NAMALWA (cell line): ENCODE measurements around the gene SLC66A1.

Experiments
- DNase-seq: peaks from one replicate; pipeline ENCODE4 v3.0.0-alpha.2; 2015; ENCODE audit warnings: low spot score

The SLC66A1 gene

DNA sequence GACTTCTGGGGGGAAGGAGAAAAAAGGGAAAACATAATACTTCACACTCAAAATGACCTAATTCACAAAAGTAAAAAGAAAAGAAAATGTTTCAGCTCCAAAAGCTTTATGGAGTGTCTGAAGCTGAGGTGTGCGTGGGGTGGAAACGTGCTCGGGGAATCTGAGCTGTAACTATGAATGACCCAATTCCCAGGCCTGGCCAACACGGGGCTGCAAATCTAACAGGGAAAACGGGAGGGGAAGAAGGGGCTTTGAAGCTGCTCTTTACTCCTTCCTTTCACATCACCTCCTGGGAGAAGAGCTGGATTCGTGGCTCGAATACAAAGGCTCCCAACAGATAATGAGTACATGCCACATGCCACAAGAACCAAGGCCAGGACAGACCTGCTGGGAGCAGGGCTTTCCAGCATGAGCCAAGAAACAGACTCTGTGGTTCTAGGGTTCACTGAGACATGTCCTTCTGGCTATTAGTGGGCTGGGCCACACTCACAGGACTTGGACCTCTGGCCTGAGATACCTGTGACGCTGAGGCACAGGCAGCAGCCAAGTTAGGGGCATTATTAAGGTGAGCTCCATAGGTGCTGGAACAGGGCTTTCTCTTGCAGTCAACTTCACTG, 51.5 kb downstream of the SLC66A1 start:
- DNase-seq, result no peak

DNA sequence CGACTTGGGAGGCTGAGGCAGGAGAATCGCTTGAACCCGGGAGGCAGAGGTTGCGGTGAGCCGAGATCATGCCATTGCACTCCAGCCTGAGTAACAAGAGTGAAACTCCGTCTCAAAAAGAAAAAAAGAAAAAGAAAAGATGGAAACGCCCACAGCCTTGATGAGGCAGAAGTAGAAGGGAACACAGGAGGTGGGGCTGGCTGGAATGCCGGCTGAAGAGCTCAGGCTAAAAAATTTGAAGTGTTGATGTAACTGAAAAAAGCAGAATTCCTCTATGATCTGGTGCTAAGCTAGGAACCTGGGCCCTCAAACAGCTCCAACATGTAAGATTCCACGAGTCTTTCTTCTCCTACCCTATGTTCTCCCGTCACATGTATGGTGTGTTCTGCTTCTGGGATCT, 53.6 kb downstream of the SLC66A1 start:
- no peak for DNase-seq

DNA sequence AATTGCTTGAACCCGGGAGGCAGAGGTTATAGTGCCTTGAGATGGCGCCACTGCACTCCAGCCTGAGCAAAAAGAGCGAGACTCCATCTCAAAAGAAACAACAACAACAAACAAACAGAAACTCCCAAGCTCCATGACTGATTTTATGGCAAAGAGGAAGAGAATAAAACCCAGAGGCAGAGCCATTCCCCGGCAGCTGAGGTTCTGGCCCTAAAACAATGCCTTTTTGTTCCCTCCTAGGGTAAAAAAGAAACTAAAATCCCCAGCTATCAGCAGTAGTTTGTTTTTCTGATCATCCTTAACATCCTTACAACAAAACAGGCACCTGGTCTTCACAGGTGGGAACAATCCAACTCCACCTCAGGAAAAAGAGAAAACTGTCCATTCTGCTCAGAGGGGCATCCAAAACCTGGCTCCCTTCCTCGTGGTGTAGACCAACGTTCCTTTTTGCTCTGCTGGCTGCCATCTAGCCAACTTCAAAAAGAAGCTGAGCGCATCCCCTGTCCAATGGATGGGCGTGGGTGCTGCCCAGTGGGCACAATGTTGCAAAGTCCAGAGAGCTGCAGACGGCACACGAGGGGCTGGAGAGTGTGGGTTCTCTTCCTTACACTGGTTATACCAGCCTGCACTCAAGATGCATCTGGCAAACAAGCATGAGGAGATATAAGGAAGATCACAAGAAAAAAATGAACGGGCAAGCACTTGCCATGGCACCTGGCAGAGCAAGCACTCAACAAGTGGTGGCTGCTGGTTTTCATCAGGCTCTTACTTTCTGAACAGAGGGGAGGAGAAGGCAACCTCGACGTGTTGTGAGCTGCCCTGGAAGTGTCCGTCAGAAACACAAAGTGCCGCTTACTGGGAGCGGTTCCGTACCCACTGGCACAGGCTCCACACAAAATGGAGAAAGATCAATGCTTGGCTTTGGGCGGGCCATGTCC, 54.7 kb downstream of the SLC66A1 start:
- no peak for DNase-seq

DNA sequence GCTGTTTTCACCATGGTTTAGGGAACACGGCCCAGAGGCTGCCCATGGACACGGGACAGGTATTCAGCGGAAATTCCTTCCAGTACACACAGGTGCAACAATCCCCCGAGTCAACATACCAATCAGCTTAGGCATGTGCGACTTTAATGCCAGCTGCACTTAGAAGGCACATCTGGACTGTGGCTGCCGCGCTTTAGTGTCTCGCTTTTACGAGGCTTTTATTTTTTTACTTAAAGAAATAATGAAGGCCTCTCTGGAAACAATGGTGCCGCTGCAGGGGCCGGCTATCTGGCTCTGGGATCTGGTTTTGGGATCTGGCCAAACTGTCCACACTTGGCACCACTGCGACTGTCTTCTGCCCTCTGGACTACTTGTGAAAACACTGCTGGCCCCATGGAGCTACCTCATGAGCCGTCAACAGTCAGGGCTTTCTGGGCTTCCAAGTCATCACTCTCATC, 55.5 kb downstream of the SLC66A1 start:
- no peak for DNase-seq

DNA sequence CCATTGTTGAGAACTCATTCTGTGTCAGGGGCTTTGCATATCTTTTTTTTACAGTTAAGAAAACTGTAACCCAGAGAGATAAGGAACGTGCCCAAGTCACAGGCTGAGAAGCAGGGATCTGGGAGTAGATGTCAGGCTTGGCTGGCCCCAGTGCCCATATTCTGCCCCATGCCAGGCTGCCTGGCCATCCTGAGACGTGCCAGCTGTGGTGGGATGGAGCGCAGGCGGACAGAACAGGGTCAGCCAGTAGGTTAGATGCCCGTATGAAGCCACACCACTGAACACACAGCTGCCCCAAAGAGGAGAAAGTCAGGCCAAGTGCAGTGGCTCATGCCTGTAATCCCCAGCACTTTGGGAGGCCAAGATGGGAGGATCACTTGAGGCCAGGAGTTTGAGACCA, 55.9 kb downstream of the SLC66A1 start:
- no peak for DNase-seq

DNA sequence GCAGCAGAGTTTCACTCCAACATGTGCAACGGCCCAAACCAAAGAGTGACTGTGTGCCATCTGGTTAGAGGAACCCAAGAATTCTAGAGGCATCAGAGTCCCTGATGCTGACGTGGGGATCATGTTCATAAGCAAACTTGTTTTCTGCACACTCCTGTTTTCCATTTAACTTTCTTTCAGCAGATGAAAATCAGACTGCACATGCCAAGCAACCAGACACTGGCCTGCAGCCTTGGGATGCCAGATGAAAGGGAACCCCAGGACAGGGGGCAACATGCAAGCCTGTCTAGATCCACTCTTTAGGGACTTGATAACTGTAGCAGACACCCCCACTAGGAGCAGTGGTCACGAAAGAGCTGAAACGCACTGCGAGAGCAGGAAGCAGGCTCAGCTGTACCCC, 56.8 kb downstream of the SLC66A1 start:
- no peak for DNase-seq

DNA sequence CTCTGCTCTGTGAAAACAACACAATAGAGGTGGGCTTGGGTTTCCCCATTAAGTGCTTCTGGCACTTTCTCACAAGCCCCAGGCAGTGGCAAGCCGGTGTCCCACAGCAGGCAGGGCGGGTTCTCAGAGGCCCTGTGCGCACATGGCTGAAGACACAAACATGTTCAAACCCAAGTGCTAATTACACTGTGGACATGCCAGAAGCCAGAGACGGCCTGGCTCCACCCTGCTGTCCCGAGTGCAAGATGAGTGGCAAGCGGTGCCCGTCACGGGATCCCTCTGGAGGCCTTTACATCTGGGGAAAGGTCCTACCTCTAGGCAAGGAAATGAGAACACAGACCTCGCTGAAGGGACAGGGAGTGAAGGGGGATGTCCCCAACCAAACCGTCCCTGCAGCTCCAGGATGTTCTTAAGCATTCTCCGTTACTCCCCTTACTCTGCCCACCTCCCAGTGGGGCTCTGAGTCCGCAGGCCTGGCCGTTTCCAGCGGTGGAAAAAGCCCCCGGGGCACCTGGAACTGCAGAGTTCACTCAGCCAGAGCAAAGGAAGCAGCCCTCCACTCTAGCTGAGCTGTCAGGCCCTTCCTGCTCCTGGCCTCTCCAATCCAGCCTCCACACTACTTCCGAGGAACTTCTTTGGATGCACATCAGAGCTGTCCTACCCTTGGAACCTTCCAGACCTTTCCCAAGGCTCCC, 57.4 kb downstream of the SLC66A1 start:
- no peak for DNase-seq

DNA sequence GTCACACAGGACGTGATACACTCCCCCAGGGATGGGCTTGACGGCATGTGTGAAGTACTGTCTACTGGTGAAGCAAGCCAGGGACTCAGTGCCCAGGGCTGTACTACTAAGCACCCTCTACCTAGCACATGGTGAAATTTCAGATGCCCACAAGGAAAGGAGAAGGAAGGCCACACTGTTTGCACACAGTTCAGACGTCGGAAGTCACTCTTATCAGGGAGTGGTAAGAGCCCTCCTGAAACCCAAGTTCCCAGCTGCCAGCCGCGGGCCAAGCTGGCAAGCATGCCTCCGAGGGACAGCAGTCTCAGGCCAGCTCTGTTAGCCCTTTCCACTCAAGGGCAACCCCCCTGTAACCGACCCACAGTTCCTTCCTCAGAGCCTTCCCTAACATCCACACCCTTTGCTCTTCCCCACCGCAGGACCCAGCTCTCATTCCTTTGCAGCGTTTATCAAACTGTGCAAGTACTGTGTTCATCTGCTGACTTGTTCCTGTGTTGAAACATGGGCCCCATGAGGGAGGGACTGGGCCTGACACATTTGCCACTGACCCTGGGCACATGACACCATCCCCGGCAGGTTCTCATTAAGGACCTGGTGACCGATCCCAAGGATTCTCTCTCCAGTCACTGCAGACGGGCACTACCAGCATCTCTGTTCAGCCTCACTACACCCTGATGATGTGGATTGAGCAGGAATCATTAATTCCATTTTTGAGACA, 58.5 kb downstream of the SLC66A1 start:
- DNase-seq, result no peak

DNA sequence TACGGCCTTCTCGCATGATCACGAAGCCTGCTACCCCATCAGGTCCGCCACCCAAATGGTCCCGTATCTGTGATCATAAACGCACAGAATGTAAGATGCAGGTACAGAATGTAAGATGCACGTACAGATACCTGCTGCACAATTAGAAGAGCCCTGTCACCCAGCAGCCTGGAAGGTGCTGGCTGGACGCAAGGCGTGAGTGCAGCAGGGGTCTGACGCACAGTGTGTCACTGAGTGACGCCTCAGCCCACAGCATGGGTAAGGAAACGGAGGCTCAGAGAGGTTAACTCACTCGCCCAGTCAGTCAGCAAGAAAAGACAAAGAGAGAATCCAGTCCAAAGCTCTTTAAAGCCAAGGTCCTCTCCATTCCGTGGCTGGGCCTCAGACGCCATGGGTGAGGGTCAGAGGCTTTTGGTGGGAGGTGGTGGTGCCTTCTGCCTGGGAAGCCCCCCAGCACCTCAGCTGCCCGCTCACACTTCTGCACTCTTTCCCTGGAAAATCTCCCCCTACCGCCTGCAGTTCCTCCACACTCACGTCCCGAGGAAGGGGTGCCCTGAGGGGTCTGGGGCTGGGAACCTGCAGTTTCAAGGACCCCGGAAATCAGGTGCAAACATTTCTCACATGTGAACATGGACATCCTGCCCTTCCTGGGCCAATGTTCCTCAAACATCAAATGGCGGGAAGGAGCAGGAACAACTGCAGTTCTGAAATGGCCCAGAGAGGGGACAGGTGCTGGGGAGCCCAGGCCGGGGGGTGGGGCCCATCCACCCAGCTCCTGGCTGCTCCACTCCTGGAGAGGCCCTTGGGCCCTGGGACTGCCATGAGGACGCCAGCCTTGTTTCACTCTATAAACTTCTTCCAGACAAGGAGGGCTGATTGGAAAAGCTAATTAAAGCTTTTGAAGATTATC, 59.4 kb downstream of the SLC66A1 start:
- no peak for DNase-seq

DNA sequence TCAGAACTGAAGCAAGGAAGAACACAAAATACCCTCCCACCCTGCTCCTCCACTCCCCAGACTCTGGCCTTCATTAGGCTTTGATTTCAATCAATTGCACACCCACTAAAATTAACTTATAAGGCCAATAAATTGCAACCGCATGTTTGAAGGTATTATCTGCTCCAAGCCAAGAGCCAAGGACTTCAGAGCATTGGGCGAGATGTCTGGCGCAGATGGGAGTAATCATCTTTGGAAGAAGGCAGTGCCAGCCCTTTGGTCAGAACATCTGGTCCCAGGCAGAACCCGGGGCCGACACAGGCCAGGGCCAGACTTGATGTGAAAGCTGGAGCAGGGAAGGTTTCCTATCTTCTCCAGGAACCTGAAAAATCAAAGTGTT, 60.0 kb downstream of the SLC66A1 start:
- no peak for DNase-seq

DNA sequence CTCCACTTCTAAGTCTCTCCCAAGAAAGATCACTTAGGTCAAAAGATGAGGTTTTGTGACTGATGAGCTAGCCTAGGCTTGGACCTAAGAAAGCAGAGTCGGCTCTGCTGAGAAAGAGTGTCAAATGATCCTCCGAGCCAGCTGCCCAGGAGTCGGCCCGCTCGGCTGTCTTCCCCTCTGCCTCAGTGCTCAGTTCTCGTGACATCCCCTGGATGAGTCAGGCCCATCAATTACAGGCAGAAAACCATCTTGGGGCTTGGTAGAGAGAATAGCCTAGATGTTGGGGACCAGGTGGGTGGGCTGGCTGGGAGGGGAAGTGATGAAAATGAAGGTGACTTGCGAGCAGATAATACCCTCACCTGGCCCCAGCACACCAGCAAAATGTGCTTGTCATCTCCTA, 60.5 kb downstream of the SLC66A1 start:
- no peak for DNase-seq

DNA sequence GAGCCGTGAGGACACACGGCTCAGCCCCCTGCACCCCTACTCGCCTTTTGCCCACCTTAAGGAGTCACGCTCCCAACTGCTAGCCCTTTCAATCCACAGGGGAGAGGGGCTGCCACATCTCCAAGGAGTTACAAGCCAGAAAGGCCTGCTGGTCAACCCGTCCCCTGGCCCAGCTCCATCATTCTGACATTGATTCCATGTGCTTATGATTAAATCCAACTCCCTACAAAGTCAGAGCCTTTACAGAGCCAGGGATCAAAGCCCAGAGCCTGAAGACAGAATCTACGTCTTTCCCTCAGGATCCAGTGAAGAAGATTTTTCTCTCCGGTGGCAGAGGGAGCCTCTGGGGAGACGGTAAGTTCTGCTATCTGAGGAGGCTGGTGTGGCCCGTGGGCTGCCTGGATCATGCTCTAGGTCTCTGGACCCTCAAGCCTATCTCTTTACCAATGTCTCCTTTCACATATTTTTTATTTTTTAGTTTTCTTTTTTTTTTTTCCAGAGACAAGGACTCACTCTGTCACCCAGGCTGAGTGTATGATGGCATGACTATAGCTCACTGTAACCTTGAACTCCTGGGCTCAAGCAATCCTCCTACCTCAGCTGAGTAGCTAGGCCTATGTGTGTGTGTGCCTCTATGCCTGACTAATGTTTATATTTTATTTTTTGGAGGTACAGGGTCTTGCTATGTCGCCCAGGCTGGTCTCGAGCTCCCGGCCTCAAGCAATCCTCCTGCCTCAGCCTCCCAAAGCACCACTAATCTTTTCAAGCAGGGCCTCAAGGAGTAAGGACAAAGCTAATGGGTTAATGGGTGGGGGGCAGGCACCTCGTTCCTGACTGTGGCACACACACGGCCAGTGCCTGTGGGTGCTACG, 61.3 kb downstream of the SLC66A1 start:
- DNase-seq, result no peak

DNA sequence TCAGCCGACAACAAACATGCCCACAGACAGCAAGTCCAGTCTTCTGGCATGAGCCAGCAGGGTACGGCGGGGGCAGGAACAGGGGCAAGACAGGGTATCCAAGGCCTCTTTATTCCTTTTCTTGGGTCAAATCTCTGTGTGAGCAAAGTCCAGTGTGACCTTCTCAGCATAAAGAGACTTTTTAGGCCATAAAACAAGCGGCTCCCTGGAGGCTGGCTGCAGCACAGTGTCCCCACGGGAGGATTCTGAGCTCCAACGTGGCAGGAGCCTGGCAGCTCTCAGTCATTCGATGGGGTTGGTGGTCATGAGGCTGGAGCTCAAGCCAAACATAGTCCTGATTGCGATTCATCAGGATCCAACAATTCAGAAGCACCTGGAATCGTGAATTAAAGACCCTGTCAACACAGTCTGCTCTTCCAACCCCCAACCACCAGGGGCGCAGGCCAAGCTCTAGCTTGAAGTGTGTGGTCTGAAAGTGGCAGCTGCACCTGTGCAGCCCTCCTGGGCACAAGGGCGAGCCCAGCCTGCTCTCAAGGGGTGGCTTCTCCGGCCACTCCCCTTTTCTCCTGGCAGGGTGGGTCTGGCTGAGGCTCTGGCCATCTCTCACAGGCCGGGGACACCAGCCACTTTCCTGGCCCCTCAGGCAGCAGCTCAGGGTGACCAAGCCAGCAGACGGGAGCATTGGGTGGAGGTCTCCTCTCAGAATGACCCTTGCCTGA, 62.1 kb downstream of the SLC66A1 start:
- DNase-seq, result peak; percentile 40

DNA sequence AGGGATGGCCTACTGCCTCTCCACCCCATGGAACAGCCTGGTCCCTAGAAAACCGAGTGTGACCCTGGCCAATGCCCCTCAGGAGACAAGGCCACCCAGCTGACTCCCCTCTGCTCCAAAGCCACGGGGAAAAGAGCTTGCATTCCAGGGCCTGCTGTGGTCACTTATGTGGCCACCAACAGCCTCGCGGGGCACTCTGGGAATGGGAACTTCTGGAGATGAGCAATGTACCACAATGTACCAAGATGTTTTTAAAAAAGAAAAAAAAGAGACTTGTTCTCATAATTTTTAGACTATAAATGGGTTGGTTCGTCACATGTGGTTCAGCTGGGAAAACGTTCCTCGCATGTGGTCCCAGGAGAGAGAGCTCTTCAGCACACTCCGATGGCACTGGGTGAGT, 62.8 kb downstream of the SLC66A1 start:
- no peak for DNase-seq

DNA sequence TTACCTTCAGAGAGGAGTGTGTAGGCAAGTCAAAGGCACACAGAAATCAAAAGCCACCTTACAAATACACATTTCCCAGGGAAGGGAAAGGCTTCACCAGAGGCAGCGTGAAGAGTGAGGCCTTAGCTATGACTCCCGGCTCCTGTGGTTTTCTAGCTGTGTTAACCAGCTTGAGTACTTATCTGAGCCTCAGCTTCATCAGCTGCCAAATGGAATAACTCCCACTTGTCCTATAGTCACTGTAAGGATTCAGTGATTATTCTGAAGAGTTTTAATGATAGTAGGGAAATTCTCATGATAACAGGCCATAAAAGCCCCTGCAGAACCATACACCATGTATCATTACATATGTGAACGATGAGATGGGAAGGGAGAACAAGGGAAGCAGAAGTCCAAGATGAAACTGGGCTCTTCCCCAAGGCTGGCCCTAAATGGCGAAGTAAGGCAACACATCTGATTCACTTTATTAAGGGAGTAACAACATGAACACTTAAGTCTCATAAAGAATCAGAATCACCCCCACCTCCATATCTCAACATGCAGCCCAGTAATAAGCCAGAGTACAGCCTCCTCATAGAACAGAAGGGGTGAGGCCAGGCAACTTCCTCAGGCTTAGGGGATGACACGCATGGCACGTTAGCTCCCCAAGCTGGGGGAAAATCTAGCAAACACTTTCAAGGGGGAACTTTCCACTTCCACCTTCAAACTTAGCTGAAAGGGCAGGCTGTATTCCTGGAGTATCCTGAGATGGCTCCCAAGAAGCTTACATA, 63.7 kb downstream of the SLC66A1 start:
- DNase-seq, result no peak

DNA sequence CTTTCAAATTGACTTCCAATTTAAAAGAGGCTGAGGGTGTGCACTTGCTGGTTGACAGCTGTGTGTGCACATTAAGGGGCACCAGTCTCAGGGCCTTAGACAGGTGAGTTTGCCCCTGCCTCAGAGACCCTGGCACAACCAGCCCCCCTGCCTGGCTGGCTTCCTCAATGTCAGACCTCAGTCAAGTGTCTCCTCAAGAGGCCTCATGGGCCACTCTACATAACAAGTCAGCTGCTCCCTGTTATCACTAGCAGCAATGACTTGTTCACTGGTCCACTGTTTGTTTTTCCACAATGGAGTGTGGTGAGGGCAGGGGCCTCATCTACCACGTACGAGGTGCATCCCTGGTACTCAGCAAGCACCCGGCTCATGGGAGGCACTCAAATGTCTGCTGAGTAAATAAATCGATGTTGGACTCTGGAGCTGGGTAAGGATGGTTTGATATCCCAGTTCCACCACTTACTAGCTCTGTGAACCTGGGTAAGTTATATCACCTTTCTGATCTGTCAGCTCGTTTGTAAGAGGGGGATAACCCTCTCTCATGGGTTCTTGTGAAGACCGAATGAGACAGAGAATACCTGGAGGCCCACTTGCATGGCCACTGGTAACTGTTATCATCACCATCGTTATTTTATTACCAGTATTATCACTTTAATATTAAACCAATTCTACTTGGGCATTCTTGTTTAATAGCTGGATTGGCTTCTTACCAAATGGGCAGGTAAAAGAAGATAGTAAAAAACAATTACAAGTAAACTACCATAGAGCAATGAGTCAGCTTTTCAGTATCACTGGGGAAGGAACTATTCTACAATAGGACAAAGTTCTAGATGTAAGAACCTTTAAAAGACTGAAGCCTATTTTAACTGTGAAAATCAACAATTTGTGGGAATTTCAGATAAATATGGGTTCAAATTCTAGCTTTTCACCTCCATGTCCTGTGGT, 64.6 kb downstream of the SLC66A1 start:
- DNase-seq, result no peak
